SK-N-SH (cell line): ENCODE data around the gene FAM149B1. TPM values are rescaled to one million over a fixed set of nuclear protein-coding genes. Genes with fewer than 3 reads are reported as not detected.

Experiments
- CTCF ChIA-PET: fragments of 300-600, 350-600 bp; formaldehyde crosslinking; extraction: SDS; loops from one replicate; lab custom pipeline; 2021; lab: Yijun Ruan, JAX
- POLR2A ChIA-PET: fragments of 350-600 bp; sonication (Branson Sonifier 250); formaldehyde crosslinking; extraction: SDS; loops from one replicate; lab custom pipeline; 2020; ENCODE audit warnings: antibody characterized with exemption, inconsistent platforms; lab: Yijun Ruan, JAX
- DNase-seq: peaks from one replicate; pipeline ENCODE4 v3.0.0; 2012
- H2AFZ ChIP-seq: fragments of 200-600 bp; sonication (generic); 2 replicates; pipeline ENCODE4 v1.8.1; 2016; ENCODE audit warnings: antibody characterized with exemption, mild to moderate bottlenecking, low read depth
- H3F3A ChIP-seq: fragments of 200-600 bp; sonication (generic); replicated peaks from 2 replicates; pipeline ENCODE3; 2016; ENCODE audit warnings: antibody characterized with exemption, mild to moderate bottlenecking; ENCODE audit not compliant: insufficient read depth
- H3K27ac ChIP-seq, 2 experiments: fragments of 200-500 bp in 1 of 2; fragments of 200-600 bp in 1 of 2; sonication (Bioruptor generic) in 1 of 2; sonication (generic), shearing (Covaris generic) in 1 of 2; 2 replicates each; pipeline versions ENCODE4 v1.5.1 to v1.6.1; 2014 to 2016; ENCODE audit warnings: low read depth in 2 of 2, inconsistent platforms in 1 of 2, low read length in 1 of 2, mild to moderate bottlenecking in 1 of 2, mixed read lengths in 1 of 2
- H3K27me3 ChIP-seq: fragments of 200-600 bp; sonication (generic), shearing (Covaris generic); 2 replicates; pipeline ENCODE4 v1.6.1; 2016; ENCODE audit warnings: mixed run types; ENCODE audit not compliant: insufficient read depth
- H3K36me3 ChIP-seq, 2 experiments: fragments of 200-500 bp in 1 of 2; fragments of 200-600 bp in 1 of 2; sonication (Bioruptor generic) in 1 of 2; sonication (generic) in 1 of 2; replicated peaks in 1 of 2; 2 replicates each; pipeline versions ENCODE3 to v1.5.1; 2014 to 2016; ENCODE audit warnings: low read length in 1 of 2, mild to moderate bottlenecking in 1 of 2; ENCODE audit not compliant: insufficient read depth in 2 of 2, control insufficient read depth in 1 of 2
- H3K4me1 ChIP-seq, 2 experiments: fragments of 200-500 bp in 1 of 2; fragments of 200-600 bp in 1 of 2; sonication (Bioruptor generic) in 1 of 2; sonication (generic), shearing (Covaris generic) in 1 of 2; 2 replicates each; pipeline versions ENCODE4 v1.5.1 to v1.6.1; 2014 to 2016; ENCODE audit warnings: low read depth in 1 of 2, low read length in 1 of 2, mixed run types in 1 of 2; ENCODE audit not compliant: insufficient read depth in 2 of 2, control insufficient read depth in 1 of 2
- H3K4me2 ChIP-seq: fragments of 200-600 bp; sonication (generic), shearing (Covaris generic); 2 replicates; pipeline ENCODE4 v1.6.1; 2017; ENCODE audit warnings: mixed run types
- H3K4me3 ChIP-seq, 2 experiments: fragments of 200-500 bp in 1 of 2; fragments of 200-600 bp in 1 of 2; sonication (Bioruptor generic) in 1 of 2; sonication (generic), shearing (Covaris generic) in 1 of 2; 2 replicates each; pipeline versions ENCODE4 v1.5.1 to v1.8.1; 2014 to 2016; ENCODE audit warnings: low read depth in 2 of 2, inconsistent platforms in 1 of 2, low read length in 1 of 2, mild to moderate bottlenecking in 1 of 2, mixed read lengths in 1 of 2, moderate library complexity in 1 of 2
- H3K79me2 ChIP-seq: fragments of 200-600 bp; sonication (generic); 2 replicates; pipeline ENCODE4 v1.8.1; 2017; ENCODE audit warnings: mild to moderate bottlenecking; ENCODE audit not compliant: insufficient read depth
- H3K9ac ChIP-seq: fragments of 200-600 bp; sonication (generic); 2 replicates; pipeline ENCODE4 v1.6.1; 2017; ENCODE audit warnings: mixed run types
- H3K9me2 ChIP-seq: fragments of 200-600 bp; sonication (generic); 2 replicates; pipeline ENCODE4 v1.6.1; 2017; ENCODE audit warnings: mixed run types
- H3K9me3 ChIP-seq: fragments of 200-600 bp; sonication (generic); 2 replicates; pipeline ENCODE4 v1.6.1; 2017; ENCODE audit warnings: mixed run types, mild to moderate bottlenecking, moderate library complexity
- H4K20me1 ChIP-seq: fragments of 200-600 bp; sonication (generic); 2 replicates; pipeline ENCODE4 v1.6.1; 2017; ENCODE audit warnings: mild to moderate bottlenecking, mixed run types; ENCODE audit not compliant: insufficient read depth
- CTCF ChIP-seq: fragments of 200-600 bp; sonication (generic); IDR thresholded peaks from 2 replicates; pipeline ENCODE4 v1.6.1; 2017; ENCODE audit warnings: antibody characterized with exemption, mild to moderate bottlenecking, moderate library complexity
- ELF1 ChIP-seq: IDR thresholded peaks from 2 replicates; pipeline ENCODE4 v1.4.0; 2012
- EP300 ChIP-seq, 2 experiments: IDR thresholded peaks; 2 replicates each; pipeline versions ENCODE4 v1.4.0 to v1.6.1; 2012; ENCODE audit warnings: borderline replicate concordance in 1 of 2, low read depth in 1 of 2, low read length in 1 of 2
- GABPA ChIP-seq: IDR thresholded peaks from 2 replicates; pipeline ENCODE4 v1.4.0; 2012; ENCODE audit warnings: low read depth, mild to moderate bottlenecking
- MEF2A ChIP-seq: IDR thresholded peaks from 2 replicates; pipeline ENCODE4 v1.4.0; 2012; ENCODE audit warnings: low read depth, borderline replicate concordance
- MXI1 ChIP-seq: IDR thresholded peaks from 2 replicates; pipeline ENCODE4 v1.6.1; 2012; ENCODE audit warnings: mild to moderate bottlenecking, low read depth, low read length, improper control_type of control experiment
- NFIC ChIP-seq: IDR thresholded peaks from 2 replicates; pipeline ENCODE4 v1.4.0; 2012; ENCODE audit warnings: borderline replicate concordance
- NRF1 ChIP-seq: IDR thresholded peaks from 2 replicates; pipeline ENCODE4 v1.6.1; 2012; ENCODE audit warnings: low read depth, mild to moderate bottlenecking, low read length
- PBX3 ChIP-seq: IDR thresholded peaks from 2 replicates; pipeline ENCODE4; 2012
- POLR2AphosphoS5 ChIP-seq: IDR thresholded peaks from 2 replicates; pipeline ENCODE4 v1.6.1; 2012; ENCODE audit warnings: low read depth, low read length
- RFX5 ChIP-seq: IDR thresholded peaks from 2 replicates; pipeline ENCODE4 v1.6.1; 2012; ENCODE audit warnings: mild to moderate bottlenecking, improper control_type of control experiment, low read length
- TAF1 ChIP-seq: IDR thresholded peaks from 2 replicates; pipeline ENCODE4 v1.6.1; 2012; ENCODE audit warnings: low read depth, mild to moderate bottlenecking, low read length, moderate library complexity, borderline replicate concordance
- TEAD4 ChIP-seq: IDR thresholded peaks from 2 replicates; pipeline ENCODE4 v1.4.0; 2012; ENCODE audit warnings: mild to moderate bottlenecking, borderline replicate concordance; ENCODE audit not compliant: insufficient read depth
- ZBTB33 ChIP-seq: IDR thresholded peaks from 2 replicates; pipeline ENCODE4 v1.4.0; 2012; ENCODE audit warnings: low read depth, borderline replicate concordance
- WGBS: methylation state at CpG from one replicate; pipeline ENCODE4 v1.1.6; 2017; ENCODE audit warnings: low lambda C conversion rate; 5-methylcytosine and 5-hydroxymethylcytosine counted together
- polyA plus RNA-seq, 3 experiments: library from polyadenylated mRNA; depleted of rRNA; stranded (reverse); fragments of >200 nt; gene quantifications; 2 replicates each; pipeline ENCODE4 v1.2.3, GENCODE V29; 2012

FAM149B1 gene
- polyA plus RNA-seq, 1 of the 3 experiments (the other 2 are of a cell fraction): 28.2 TPM

- TF ChIP-seq NFIC (no peak), CTCF (no peak), POLR2AphosphoS5 (no peak), GABPA (no peak)
- no peaks in the 10 kb centered on the region for H4K20me1 ChIP-seq
- H3K79me2 ChIP-seq: no peaks in the 10 kb centered on the region
- no peak overlapping the region for H3K9ac ChIP-seq
- no peaks in the 10 kb centered on the region for H3K27me3 ChIP-seq
- no peaks in the 10 kb centered on the region for H3K9me3 ChIP-seq
- WGBS: 93% methylated on average over 3 of the region's 3 CpGs
- ChIA-PET POLR2A (no interaction called here), CTCF (no interaction called here)
- H3K4me1 ChIP-seq: no peaks in the 10 kb centered on the region
- peaks cover 35 to 47% of the 10 kb centered on the region in 2 experiments for H3K36me3 ChIP-seq
- H3K4me3 ChIP-seq: no peak overlapping the region
- H3K4me2 ChIP-seq: no peak overlapping the region
- H3K27ac ChIP-seq: no peak overlapping the region
- no peak for DNase-seq
- no peaks in the 10 kb centered on the region for H3K9me2 ChIP-seq
- peaks cover 8% of the 10 kb centered on the region for H3F3A ChIP-seq
- H2AFZ ChIP-seq: no peak overlapping the region
Measured at GRCh38 chr10:73228247-73228646, 60.3 kb downstream of the FAM149B1 start.

- no peak overlapping the region for H3K4me2 ChIP-seq
- peaks cover 21% of the 10 kb centered on the region for H3F3A ChIP-seq
- WGBS: 93% methylated on average over 6 of the region's 6 CpGs
- TF ChIP-seq TEAD4 (no peak), ELF1 (no peak), MXI1 (no peak), MEF2A (no peak), PBX3 (no peak), ZBTB33 (no peak), RFX5 (no peak), TAF1 (no peak), NRF1 (no peak), EP300 (IDR thresholded peaks at IDR 0.05; ENCODE audit: borderline replicate concordance in 1 of 2, low read depth in 1 of 2, low read length in 1 of 2) (no peak), POLR2AphosphoS5 (no peak)
- H2AFZ ChIP-seq: no peak overlapping the region
- H3K27ac ChIP-seq: no peak overlapping the region
- ChIA-PET CTCF (no interaction called here), POLR2A (no interaction called here)
- no peaks in the 10 kb centered on the region for H3K27me3 ChIP-seq
- no peaks in the 10 kb centered on the region for H3K4me1 ChIP-seq
- H3K9ac ChIP-seq: no peak overlapping the region
- H3K9me3 ChIP-seq: no peaks in the 10 kb centered on the region
- H3K79me2 ChIP-seq: no peaks in the 10 kb centered on the region
- H4K20me1 ChIP-seq: no peaks in the 10 kb centered on the region
- peaks cover 44 to 54% of the 10 kb centered on the region in 2 experiments for H3K36me3 ChIP-seq
- H3K9me2 ChIP-seq: no peaks in the 10 kb centered on the region
- DNase-seq: no peak
- H3K4me3 ChIP-seq: no peak overlapping the region
Measured at GRCh38 chr10:73229567-73229966, 61.6 kb downstream of the FAM149B1 start.
